ENCODE data around the gene DLG5.

DLG5 gene

GRCh38 chr10:77865580-77866324, 60.8 kb downstream of the DLG5 start:
- DNase-seq, result no peak

DNA sequence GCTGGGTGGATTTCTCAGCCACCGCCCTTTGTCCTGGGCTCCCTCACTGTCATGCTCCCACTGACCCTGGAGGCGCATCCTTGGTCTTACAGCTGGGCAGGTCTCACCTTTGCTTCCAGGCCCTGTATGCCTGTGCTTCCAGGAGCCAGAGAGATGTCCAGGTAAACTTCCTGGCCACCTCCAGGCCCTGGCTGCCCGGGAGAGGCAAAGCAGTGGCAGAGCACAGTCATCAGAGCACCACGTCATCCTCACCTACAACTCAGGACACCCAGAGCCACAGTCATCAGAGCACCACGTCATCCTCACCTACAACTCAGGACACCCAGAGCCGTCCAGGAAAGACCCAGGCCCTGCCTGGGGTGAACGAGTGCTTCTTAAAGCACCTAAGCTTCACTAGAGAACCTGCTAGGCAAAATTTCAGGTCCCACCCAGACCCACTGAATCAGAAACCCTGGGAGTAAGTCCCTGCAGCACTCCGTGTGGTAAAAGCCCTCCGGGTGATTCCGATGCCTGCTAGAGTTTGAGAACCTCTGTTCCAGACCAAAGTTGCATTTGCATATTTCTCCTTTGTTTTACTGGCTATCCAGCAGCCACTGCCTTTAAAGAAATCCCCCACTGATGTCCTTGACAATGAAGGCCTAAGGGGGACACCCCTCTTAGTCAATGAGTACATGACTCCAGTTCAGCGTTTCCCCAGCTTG, 62.3 kb downstream of the DLG5 start:
- DNase-seq, result no peak

- DNase-seq, result no peak
Observed at GRCh38 chr10:77863446-77863845, 63.1 kb downstream of the DLG5 start.

- DNase-seq, result no peak
Observed at GRCh38 chr10:77862595-77862994, 64.0 kb downstream of the DLG5 start.

- DNase-seq, result no peak
Observed at GRCh38 chr10:77861366-77861765, 65.2 kb downstream of the DLG5 start.

DNA sequence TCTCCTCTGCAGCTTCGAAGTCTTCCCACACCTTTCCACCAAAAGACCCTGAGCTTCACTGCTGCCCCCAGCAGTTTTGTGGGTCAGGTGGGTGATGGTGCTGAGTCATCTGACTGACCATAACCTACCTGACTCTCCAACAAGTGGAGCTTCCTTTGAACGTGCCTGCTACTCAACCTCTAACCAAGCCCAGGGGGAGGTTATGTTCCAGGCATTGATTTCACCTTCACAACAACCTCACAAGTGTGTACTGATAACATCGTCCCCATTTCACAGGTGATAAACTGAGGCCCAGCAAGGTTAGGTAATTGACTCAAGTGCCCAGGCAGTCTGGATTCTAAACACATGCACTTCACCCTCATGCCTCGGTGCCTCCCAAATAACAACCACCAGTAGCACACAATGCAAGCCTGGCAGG, 66.7 kb downstream of the DLG5 start:
- no peak for DNase-seq

DNA sequence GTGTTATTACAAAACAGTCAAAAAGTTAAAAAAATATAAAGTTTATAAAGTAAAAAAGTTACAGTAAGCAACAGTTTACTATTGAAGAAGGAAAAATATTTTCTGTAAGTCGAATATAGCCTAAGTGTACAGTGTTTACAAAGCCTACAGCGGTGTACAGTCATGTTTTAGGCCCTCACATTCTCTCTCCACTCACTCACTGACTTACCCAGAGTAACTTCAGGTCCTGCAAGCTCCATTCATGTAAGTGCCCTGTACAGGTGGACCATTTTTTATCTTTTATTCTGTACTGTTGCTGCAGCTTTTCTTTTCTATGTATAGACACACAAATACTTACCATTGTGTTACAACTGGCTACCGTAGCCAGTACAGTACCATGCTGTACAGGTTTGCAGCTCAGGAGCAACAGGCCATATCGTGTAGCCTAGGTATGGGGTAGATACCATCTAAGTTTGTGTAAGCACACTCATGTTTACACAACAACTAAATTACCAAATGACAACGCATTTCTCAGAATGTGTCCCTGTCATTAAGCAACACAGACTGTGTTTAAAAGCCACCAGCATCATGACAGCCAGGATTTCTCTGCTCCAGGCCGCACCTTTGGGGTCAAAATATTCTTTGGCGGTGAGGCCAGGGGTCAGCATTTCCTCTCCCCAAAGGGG, 67.2 kb downstream of the DLG5 start:
- no peak for DNase-seq

DNA sequence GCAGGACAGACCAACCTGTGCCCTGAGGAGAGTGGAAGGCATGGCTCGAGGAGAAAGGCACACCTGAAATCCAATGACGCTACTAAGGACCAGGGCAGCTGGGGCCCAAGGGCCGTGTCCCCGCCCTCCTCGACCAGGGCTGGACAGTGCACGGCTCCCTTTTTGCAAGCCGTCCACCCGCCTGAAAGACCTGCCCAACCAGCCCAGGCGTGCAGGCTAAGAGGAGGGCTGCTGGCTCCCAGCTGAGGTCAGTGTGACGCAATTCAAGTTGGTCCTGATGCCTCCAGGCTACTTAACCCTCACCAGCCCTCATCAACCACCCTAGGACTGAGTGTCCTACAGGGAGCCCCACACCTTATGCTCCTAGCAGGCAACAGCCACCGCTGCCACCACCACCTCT, 69.3 kb downstream of the DLG5 start:
- no peak for DNase-seq

GRCh38 chr10:77856566-77856965, 70.0 kb downstream of the DLG5 start:
- no peak for DNase-seq

GRCh38 chr10:77855404-77856155, 71.0 kb downstream of the DLG5 start:
- DNase-seq, result no peak

DNA sequence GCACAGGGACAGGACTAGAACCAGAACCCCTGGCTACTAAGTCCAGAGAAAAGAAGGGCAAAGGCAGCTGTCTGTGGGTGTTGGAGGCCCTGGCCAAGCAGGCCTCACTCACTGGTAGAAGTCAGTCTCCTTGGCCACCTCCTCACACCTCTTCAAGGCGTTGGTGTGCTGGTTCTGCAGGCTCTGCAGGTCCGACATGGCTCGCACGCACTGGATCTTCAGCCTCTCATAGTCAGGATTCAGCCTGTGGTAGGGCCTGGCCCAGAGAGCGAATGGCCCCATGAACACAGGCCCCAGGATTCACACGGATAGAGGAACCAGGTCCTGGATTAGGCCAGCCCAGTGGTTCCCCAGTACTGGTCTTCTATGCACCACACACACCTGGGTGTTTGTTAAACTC, 72.4 kb downstream of the DLG5 start:
- no peak for DNase-seq

DNA sequence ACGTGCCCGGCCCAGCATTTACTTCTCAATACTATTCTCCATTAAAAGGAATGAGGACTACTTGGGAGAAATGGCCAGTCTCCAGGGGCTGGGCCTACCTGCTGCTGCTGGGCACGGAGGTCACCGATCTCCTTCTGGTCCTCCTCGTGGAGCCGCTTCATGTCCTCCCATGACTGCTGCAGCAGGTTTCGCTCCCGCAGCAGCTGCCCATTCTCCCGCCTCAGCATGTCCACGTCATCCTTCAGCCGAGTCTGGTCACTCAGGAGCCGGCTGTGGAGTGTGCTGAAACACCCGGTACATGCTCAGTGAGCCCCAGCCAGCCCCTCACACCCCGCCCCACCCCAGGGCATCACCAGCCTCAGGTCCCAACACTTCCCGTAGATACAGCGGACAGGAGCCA, 73.3 kb downstream of the DLG5 start:
- DNase-seq, result no peak

GRCh38 chr10:77850620-77851231, 75.8 kb downstream of the DLG5 start:
- no peak for DNase-seq

DNA sequence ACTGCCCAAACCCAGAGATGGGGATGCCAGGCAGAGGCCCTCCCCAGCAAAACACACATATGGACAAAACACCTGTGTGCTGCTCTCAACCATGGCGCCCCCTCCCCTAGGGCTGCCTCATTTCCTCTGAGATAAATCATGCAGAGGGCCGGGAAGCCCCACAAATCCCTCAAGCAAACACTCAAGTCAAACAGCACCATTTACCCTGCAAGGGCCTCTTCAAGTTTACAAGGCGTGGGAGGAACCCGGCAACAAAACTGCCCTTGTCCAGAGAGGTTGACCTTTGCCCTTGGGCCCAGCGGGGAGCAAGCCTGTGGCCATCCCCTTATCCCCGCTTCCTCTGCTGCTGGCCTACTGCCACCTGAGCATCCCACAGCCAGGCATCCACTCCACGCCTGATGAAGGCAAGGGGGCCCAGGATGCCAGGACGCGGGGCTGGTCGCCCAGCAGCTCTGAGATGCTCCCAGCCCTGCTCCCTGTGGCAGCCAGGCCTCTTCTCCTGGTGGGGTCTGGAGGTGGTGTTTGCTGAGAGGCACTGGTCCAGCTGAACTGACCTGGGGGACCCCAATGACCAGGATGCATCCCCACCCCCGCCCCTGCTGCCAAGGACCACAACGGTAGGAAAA, 77.4 kb downstream of the DLG5 start:
- no peak for DNase-seq

DNA sequence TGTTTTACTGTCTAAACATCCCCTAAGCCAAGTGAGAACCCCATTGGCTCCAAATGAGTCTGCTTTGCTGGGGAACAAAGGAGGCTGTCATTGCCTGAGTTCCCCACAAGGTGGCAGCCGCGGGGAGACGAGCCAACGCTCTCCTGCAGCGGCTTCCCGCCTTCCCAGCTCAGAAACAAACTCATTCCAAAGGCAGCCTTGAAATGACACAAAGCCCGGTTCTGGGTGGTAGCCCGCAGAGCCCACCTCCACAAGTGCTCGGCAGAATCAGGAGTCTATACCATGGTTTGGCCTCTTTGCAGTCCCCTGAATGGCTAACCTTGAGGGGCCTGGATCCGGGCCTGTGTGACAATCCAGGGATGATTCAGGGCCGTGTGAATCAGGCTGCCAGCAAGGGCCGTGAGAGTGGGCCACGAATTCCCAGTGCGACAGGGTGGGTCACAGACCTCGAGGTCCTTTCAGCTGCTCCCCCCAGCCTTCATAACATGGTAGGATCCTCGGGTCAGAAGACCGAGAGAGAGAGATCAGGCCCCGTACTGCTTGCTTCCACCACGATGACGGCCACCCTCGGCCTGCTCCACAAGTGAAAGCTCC, 79.7 kb downstream of the DLG5 start:
- DNase-seq, result no peak

GRCh38 chr10:77845451-77845850, 81.1 kb downstream of the DLG5 start:
- no peak for DNase-seq

- no peak for DNase-seq
Observed at GRCh38 chr10:77844713-77845445, 81.7 kb downstream of the DLG5 start.

- DNase-seq, result no peak
Observed at GRCh38 chr10:77844177-77844576, 82.4 kb downstream of the DLG5 start.

GRCh38 chr10:77843264-77843663, 83.3 kb downstream of the DLG5 start:
- DNase-seq, result no peak

DNA sequence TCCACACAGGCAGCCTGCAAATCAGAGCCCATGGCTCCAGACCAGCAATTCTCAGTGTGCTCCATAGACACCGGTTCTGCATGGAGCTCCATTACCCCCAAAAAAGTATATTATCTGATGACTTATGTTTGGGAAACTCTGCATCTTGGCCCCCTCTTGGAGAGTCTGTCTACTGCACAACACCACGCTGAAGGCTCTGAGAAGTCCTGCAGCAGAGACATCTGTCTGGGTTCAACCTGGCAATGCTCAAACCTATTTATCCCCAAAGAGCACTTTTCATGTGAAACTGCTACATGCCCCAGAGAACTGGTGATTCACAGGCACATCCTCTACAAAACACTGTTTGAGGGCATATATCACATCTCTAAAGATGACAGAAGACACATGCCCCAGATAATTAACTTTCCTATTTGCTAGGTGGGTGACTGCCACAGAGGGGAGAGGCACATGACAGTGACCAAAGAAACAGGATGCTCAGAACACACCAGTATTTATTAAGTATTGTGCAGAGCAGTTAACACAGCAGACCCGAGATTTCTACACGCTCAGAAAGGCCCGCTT, 83.8 kb downstream of the DLG5 start:
- DNase-seq, result no peak

Measured in activated gamma-delta T cell (primary cell).